SHP77 (cell line): ENCODE measurements around the gene KSR2.
"Not testable (repeated sequence)": the region's sequence is repeated elsewhere in the genome, so short reads cannot be mapped to it uniquely, and the experiment has no call there.

Source experiments
- DNase-seq, 2 experiments: peaks; one replicate each; lab custom pipeline; 2025; lab: John Stamatoyannopoulos, UW

Gene KSR2

DNA sequence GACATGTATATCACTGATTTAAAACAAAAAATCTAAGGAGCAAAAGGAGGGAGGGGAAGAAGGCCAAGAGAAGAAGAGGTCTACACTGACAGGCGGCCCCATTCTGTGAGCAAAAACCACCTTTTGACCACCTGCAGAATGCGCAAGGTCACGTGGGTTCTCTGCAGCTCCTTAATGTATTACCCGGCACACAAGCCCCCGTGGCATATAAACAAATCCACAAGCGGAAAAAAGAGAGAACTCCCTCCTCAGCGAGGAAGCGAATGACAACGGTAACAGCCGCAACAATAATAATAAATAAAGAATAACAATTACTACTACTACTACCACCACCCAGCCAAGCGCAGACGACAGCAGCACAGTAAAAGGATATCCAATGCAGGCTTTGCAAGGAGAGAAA, 1.3 kb downstream of the KSR2 start:
- DNase-seq = no peak

DNA sequence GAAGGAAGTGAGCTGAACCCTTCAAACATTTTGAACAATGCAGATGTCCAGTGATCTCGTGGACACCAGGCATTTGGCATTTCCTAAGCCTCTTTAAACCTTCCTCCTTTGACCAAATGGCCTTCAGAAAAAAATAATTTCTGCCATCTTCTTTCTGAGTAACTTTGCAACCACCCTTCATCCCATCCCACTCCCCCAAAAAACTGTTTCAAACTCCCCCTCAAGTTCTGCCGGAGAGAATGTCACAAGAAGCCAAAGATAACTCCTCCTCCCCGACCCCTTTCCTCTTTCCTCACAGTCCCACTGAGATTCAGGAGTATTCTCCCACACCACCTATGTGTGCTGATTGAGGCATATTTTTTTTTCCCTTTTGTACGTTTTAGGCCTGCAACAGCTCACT, 1.7 kb downstream of the KSR2 start:
- no peak for DNase-seq

DNA sequence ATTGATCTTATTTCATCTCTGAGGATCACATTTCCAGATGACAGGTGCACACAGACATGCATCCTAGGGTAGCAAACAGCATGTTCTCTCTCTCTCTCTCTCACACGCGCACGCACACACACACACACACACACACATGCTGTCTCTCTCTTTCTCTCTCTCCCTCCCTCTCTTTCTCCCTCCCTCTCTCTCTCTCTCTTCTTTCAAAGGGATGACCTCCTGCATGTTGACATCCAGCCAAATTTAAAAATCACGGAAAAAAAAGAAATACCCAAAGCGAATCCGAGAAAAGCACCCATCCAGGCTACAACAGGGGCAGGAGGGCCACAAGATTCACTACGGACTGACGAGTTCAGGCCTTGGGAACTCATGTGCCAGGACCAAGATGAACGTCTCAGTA, 2.3 kb downstream of the KSR2 start:
- no peak for DNase-seq

DNA sequence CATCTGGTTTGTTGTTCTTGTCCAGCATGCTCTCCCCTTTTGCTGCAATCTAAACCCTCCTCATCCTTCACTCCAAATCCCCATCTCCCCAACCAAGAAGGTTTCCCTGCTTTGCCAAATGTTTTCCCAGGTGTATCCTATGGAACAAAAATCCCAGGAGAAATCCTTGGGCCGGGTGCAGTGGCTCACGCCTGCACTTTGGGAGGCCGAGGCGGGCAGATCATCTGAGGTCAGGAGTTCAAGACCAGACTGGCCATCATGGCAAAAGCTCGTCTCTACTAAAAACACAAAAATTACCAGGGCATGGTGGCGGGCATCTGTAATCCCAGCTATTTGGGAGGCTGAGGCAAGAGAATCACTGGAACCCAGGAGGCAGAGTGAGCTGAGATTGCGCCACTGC, 5.0 kb downstream of the KSR2 start:
- no peak for DNase-seq

DNA sequence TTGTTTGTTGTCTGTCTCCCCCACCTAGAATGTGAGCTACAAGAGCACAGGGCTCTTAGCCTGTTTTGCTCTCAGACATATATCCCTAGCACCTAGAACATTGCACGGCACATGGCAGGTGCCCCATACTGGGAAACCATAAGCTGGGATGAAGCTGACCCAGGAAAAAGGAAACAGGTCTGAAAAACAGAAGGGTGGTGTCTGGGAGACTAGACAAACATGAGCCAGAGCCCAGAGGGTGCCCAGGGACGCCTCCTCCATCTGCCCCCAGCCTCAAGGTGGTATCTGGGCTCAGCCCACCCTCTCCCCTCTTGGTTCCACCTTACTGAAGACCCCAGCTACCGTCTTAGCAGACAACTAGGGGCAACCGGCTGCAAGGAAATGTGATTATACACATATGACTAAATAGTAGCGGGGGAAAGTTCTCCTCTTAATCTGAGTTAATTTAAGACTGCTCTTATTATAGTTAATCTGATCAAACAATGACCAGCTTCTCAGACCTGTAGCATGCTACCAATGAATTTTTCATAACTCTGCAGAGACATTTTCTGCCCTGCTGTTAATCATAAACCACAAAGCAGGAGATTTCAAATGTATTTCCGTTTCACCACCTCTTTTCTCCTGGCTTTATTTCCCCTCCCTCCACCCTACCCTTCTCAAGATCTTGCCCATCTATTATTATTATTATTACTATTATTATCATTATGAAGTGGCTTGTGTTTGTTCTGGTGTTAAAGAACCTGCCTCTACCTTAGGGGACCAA, 31.9 kb downstream of the KSR2 start:
- DNase-seq = no peak

DNA sequence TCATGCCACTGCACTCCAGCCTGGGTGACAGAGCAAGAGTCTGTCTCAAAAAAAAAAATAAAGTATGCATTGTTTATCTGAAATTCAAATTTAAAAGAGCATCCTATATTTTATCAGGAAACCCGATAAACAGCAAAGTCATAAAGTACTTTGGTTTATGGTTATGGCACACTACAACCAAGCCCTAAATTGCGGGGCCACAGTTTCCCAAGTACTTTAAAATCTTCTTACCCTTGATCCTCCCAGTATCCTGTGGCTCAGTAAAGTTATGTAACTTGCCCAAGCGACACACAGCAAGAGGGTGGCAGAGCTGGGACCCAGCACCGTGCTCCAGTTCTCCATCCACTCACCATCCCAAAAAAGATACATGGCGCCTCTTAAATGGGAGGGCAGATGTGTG, 35.2 kb downstream of the KSR2 start:
- DNase-seq = no peak

DNA sequence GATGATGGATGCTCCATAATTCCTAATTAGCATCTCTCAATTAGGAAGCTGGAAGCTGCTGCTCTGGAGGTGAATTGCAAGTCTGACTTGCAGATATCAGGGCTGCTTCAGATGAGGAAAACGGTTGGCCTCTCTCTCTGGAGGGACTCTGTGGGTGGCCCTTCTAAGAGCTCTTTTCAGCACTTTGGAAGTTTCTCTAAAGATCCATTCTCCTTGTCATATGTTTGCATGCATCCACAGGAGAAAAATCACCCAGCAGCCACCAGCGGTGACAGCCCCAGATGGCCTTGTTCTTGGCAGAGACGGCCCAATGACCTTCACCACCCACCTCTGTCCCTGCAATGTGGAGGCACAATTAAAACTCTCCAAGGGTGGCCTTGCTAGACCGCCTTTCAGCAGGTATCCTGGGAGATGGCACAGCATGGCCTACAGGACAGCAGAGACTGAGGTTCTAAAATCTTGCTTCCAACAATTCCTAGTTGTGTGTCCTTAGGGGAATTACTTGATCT, 42.3 kb downstream of the KSR2 start:
- DNase-seq = no peak

DNA sequence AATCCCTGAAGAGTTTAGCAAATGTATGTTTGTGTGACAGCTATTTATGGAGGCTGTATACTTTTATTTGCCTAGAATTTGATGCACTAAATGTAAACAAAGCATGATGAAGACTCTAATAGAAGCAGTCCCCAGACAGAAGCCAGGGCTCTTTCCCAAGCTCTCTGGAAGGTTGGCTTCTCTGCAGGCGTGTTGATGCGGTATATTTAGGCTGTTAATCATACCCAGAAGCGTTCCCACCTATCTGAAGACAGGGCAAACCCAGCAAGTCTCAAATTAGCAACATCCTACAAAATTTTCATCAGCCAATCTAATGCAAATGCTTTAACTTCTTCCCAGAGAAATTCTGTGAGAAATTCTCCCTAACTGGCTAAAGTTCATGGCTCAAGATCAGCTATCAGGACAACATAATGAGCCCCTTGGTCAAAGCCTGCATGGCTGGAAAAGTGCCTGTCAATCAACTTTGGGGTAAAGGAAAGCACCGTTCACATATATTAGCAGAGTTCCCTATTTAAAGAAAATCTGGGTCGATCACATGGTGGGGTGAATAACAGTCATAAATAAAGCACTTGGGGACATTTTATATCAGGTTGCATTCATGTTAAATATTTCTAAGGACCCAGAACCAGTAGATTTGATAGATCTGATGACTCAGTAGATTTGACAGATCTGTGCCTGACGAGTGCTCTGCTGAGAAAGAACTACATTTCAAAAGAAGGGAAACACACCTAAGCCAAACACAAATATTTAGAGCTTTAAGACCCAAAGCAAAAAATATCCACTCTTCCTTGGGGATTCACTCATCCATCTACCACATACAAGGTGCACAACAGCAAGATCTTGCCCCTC, 46.6 kb downstream of the KSR2 start:
- no peak for DNase-seq

DNA sequence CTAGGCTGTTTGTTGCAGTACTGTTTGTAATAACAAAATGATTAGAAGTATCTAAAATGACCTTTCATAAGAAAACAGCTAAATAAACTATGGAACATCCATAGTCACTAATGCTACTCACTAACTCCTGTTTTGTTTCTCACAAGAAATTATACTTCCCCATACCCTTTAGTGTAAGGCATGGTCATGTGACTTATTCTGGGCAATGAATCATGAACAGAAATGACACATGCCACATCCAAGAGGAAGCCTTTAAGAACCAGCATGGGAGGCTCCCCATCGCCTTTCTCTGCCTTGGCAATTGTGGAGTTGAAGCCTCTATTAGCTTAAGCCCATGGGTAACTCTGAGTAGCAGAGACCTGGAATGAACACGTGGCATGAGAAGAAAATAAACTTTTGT, 49.3 kb downstream of the KSR2 start:
- no peak for DNase-seq

DNA sequence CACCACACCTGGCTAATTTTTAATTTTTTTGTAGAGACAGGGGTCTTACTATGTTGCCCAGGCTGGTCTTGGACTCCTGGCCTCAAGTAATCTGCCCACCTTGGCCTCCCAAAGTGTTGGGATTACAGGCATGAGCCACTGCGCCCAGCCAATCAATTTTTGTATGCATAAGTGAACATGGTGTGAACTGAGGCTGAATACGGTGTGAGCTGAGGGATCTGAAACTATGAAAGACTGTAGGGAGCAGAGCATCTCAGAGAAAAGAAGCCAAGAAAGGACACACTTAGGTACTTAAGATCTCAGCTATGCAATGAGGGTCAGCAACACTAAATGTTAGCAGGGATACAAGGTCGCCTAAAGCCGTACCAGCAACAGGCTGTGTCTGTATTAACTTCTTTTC, 54.1 kb downstream of the KSR2 start:
- DNase-seq = no peak

DNA sequence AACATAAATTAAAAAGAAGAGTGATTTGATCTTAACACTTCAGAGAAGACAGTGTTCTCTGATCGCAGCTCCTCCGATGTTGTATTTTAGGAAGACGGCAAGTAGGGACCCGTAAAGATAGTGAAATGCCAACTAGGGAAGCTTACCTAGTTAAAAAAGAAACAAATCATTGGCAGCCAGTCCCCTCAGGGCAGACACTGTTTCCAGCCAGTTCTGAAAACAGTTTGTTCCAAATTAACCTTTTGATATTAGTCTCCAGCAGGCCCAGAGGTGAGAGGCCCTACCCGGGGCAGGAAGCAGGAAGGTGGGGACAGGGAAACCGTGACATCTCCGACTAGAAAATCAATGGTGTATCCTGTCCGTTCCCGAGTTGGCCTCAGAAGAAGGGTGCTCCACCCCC, 56.0 kb downstream of the KSR2 start:
- DNase-seq = no peak

DNA sequence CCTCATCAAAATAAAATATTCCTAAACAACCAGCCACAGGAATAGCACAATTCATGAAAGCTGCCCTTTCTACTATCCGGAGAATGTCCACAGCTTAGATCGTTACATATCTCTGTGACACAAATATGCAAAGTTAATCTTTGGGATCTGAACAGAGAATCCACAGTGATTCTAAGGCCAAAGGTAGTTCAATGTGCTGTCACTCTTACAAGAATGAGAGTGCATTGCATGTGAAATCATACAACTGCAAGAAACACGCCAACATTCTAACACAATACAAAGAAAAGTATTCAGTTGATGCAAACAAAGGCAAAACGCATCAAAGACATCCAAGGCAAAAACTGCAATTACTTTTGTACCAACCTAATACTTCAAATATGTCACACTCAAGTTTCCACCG, 60.4 kb downstream of the KSR2 start:
- no peak for DNase-seq

DNA sequence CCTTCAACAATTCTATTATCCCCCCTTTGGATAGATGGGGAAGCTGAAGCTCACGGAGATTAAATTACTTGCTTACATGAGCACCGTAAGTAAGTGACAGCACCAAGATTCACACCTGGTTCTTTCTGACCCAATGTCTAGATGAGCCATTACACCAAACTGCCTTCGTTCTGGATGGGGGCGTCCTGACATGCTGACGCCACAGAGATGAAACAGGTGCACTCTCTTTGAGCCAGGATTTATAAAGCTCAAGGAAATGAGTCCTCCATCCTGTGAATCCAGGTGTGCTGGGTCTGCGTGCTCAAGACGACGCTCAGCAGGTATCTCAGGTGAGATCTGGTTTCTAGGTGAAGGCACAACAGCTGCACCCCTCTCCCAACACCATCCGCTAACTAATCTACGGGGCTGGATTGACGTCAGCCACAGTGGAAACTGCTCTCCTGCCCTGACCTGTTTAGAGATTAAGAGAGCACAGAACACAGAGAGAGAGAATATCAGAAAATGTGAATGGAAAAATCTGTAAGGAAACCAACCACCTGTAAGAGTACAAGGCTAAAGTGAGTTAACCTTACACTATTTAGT, 61.6 kb downstream of the KSR2 start:
- DNase-seq = no peak

DNA sequence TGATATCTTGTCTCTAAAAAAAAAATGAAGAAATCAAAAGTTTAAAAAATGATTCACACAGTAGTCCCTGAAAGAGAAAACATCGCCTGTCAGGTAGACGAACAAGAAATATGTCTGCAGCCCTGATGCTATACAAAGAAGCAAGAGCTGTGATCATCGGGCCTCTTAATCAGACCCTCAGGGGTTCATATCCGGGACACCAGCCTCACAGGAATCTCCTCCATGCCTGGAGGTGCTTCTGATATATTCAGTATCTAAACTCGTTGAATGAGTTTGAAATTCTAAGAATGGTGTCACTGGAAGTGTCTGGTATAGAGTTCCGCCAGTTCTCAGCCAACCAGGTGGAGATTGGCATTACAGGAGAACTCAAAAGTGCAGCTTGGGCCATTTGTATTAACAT, 64.7 kb downstream of the KSR2 start:
- DNase-seq = no peak

DNA sequence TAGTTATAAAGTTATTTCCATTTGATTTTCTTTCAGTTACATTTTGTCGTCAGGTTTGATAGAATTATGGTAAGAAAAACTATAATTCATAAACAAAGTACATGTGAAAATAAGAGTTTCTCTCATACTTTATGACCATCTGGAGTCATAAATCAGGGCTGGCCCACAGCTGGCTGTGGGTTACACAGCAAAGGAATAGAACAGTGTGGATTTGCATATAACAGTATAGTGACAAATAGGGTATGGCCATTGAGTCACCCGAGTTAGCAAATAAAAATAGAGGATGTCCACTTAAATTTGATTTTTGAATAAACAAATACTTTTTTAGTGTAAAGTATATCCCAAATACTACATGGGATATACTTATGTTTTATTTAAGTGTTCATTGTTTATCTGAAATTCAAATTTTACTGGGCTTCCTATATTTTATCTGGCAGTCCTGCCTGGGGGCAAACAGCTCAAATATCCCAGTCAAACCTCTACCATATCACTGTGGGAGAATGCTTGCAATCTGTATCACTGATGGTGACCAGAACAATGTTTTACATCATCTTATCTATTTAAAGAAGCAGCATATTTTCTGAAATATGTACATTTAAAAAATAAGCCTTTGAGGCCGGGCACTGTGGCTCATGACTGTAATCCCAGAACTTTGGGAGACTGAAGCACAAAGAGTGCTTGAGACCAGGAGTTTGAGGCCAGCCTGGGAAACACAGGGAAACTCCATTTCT, 65.5 kb downstream of the KSR2 start:
- DNase-seq = no peak

DNA sequence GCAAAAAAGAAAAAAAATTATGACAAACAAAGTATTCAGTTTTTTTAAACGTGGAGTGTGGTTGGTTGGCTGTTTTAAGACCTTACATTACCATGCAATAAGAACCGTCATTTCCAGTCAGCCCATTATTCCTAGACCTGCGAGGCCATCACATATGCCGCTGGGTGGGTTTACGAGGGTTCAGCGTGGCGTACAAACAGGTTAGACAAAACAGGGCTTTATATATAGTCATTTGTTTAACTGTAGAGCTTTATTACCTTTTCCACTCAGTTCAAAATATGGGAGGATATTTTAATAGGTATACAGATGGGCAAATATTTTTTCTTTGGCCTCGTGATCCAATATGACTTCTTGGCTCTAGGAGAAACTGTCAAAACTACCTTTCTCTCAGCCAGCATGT, 67.2 kb downstream of the KSR2 start:
- no peak for DNase-seq

DNA sequence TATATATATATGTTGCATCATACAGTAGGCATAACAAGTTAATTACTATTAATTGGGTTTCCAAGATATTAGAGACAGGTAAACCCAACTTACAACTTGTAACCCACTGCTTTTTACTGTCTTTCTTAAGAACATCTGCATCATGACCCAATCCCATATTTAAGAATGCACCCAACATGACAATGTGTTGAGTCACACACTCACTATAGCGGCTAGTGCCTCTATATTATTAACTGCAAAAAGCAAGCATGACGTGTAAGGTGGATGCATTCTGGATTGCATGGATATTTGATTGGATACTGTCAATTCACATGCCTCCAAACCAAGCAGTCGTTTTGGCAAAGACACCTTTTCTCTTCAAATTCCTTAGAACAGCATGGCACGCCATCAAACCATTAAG, 68.2 kb downstream of the KSR2 start:
- DNase-seq = no peak

DNA sequence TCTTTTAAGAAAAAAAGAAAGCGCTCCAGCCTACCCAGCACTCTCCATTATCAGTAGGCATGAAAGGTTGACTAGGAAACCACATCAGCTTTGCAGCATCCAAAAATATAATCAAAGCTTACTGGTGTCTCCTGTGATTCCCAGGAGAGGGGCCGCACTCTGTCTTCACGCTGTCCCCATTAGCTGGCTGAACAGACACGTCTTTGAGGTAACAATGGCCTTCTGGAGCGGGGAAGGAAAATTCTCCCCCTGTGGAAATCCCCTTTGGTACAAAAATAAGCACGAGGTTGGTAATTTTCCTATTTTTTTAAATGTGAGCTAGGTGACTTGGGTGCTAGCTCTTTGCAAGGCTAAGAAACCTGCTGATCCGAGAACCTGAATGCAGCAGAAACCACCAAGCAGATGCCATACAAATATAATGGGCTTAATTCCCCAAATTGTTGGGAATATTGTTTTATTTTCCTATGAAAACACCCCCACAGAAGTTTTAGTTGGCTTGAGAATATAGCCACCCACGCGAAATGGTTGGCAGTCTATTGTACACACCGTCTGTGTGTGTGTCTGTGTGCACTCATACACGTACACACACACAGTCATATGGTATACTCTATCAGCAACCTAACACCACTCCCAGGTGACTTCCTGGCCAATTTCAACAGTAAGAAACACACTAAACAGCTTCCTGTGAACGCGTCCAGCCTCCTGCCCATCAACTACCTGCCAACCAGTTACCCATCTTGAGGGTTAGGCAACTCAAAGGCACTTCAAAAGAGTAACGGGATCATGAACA, 71.2 kb downstream of the KSR2 start:
- DNase-seq = no peak

DNA sequence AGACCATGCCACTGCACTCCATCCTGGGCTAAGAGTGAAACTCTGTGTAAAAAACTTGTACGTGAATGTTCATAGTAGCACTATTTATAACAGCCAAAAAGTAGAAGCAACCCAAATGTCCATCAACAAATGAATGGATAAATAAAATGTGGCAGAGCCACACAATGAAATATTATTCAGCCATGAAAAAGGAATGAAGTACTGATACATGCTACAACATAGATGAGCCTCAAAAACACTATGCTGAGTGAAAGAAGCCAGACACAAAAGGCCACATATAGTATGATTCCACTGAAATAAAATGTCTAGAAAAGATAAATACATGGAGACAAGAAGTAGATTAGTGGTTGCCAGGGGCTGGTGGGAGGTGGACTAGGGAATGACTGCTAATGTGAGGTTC, 72.8 kb downstream of the KSR2 start:
- no peak for DNase-seq

DNA sequence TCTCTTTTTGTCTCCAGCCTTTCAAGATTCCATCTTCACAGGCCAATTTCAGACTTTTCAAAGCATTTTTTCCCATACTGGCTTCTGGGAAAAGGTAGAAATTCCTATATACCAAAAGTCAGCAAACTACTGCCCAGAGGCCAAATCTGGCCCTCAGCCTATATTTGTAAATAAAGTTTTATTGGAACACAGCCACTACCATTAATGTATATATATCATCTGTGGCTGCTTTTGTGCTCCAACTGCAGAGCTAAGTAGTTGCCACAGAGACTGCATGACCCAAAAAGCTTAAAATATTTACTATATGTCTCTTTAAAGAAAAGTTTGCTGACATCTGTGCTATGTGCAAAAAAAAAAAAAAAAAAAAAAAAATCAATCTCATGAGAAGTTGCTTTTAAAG, 76.3 kb downstream of the KSR2 start:
- DNase-seq = no peak

DNA sequence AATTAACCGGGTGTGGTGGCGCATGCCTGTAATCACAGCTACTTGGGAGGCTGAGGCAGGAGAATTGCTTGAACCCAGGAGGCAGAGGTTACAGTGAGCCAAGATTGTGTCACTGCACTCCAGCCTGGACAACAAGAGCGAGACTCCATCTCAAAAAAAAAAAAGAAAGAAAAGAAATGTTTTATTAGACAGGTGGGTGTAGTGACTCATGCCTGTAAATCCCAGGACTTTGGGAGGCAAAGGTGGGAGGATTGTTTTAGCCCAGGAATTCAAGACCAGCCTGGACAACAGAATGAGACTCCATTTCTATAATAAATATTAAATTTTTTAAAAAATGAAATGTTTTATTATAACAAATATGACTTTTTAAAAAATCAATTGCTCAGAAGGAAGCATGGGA, 77.5 kb downstream of the KSR2 start:
- DNase-seq = not testable (repeated sequence)

DNA sequence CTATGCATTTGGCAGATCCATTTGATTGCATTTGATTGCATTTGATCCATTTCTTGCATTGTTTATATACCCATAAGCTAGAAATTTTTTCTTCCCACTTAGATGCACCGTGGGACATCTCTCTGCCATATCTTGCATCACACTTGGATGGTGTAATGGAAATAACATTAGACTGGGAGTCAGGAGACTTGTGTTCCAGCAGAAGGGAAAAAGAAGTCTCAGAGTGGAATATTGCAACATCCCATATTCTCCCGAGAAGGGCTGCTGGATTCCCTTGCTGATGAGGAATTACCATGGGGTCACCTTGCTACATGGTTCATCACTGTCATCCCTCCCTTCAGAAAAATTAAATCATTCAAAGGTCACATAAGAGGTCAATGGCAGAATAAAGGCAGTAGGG, 78.1 kb downstream of the KSR2 start:
- no peak for DNase-seq
